Naive thymus-derived CD4-positive, alpha-beta T cell (primary cell): ENCODE data around the gene TSN. TPM values are rescaled to one million over a fixed set of nuclear protein-coding genes. Genes with fewer than 3 reads are reported as not detected.
"Not testable (repeated sequence)": the region's sequence is repeated elsewhere in the genome, so short reads cannot be mapped to it uniquely, and the experiment has no call there.

ENCODE experiments used
- ATAC-seq: fragments of 150-1000 bp; cut with Tn5 transposase; 2 replicates; pipeline ENCODE4 v1.10.0; 2021; ENCODE audit warnings: mild to moderate bottlenecking, moderate library complexity
- CTCF ChIA-PET: fragments of 350-600 bp; sonication (Branson Sonifier 250); formaldehyde crosslinking; loops from one replicate; lab custom pipeline; 2021; ENCODE audit warnings: antibody characterized with exemption; lab: Charles Lee
- POLR2A ChIA-PET: fragments of 350-600 bp; sonication (Branson Sonifier 250); formaldehyde crosslinking; loops from one replicate; lab custom pipeline; 2021; ENCODE audit warnings: antibody characterized with exemption, inconsistent platforms; lab: Charles Lee
- DNase-seq, 9 donors: peaks; one replicate each; pipeline versions ENCODE4 v3.0.0 to v3.0.0-alpha.2; 2020 to 2022; ENCODE audit warnings: mixed read lengths in 1 of 9
- H3K27ac ChIP-seq: one replicate; pipeline ENCODE4 v1.7.0; 2013; ENCODE audit warnings: mild to moderate bottlenecking, low read depth, low read length, moderate library complexity
- H3K27me3 ChIP-seq, 2 donors: one replicate each; pipeline ENCODE4 v1.7.0; 2013; ENCODE audit warnings: low read length in 2 of 2, mild to moderate bottlenecking in 2 of 2, moderate library complexity in 2 of 2; ENCODE audit not compliant: control insufficient read depth in 2 of 2, insufficient read depth in 2 of 2
- H3K36me3 ChIP-seq, 3 experiments: 1 replicate in 2 of 3; 2 replicates in 1 of 3; pipeline ENCODE4 v1.7.0; 2013; ENCODE audit warnings: low read length in 3 of 3, mild to moderate bottlenecking in 3 of 3, moderate library complexity in 1 of 3; ENCODE audit not compliant: insufficient read depth in 3 of 3, control insufficient read depth in 2 of 3
- H3K4me1 ChIP-seq, 2 donors: one replicate each; pipeline ENCODE4 v1.7.0; 2013; ENCODE audit warnings: low read length in 2 of 2, mild to moderate bottlenecking in 2 of 2, moderate library complexity in 1 of 2; ENCODE audit not compliant: control insufficient read depth in 2 of 2, insufficient read depth in 2 of 2
- H3K4me3 ChIP-seq: 2 replicates; pipeline ENCODE4 v1.7.0; 2013; ENCODE audit warnings: mild to moderate bottlenecking, low read length
- H3K9me3 ChIP-seq, 3 experiments: 1 replicate in 2 of 3; 2 replicates in 1 of 3; pipeline ENCODE4 v1.7.0; 2013; ENCODE audit warnings: low read length in 3 of 3; ENCODE audit not compliant: control insufficient read depth in 2 of 3
- H3K27ac Mint-ChIP-seq, 9 donors: one replicate each; pipeline ENCODE4 v1.8.0; 2020 to 2022; ENCODE audit warnings: mixed read lengths in 9 of 9, mild to moderate bottlenecking in 8 of 9, moderate library complexity in 5 of 9, inconsistent platforms in 2 of 9
- H3K27me3 Mint-ChIP-seq, 5 donors: one replicate each; pipeline ENCODE4 v1.8.0; 2021 to 2022; ENCODE audit warnings: mixed read lengths in 5 of 5, mild to moderate bottlenecking in 1 of 5
- H3K36me3 Mint-ChIP-seq, 5 donors: one replicate each; pipeline ENCODE4 v1.8.0; 2020 to 2022; ENCODE audit warnings: mixed read lengths in 5 of 5, mild to moderate bottlenecking in 3 of 5, inconsistent platforms in 1 of 5
- H3K4me1 Mint-ChIP-seq, 7 donors: one replicate each; pipeline ENCODE4 v1.8.0; 2020 to 2022; ENCODE audit warnings: mixed read lengths in 7 of 7, mild to moderate bottlenecking in 3 of 7, inconsistent platforms in 1 of 7
- H3K4me3 Mint-ChIP-seq, 10 donors: one replicate each; pipeline ENCODE4 v1.8.0; 2020 to 2022; ENCODE audit warnings: mild to moderate bottlenecking in 10 of 10, mixed read lengths in 10 of 10, moderate library complexity in 6 of 10, inconsistent platforms in 2 of 10
- H3K9me3 Mint-ChIP-seq, 11 donors: one replicate each; pipeline ENCODE4 v1.8.0; 2020 to 2022; ENCODE audit warnings: mixed read lengths in 11 of 11, mild to moderate bottlenecking in 4 of 11, inconsistent platforms in 1 of 11, moderate library complexity in 1 of 11
- intact Hi-C, 2 donors: fragments of 100-400 bp; cut with micrococcal nuclease; formaldehyde crosslinking; loops; one replicate each; pipeline ENCODE4 v1.15.1; 2023
- polyA plus RNA-seq, 2 donors: library from polyadenylated mRNA; unstranded; fragments of 300-500 nt; fragmentation: Illumina TruSeq; gene quantifications; one replicate each; pipeline ENCODE4 v1.2.3, GENCODE V29; 2021
- total RNA-seq, 6 experiments: library from RNA in 5 of 6; stranded (reverse) in 5 of 6; gene quantifications; 1 replicate in 5 of 6; 2 replicates in 1 of 6; pipeline ENCODE4 v1.2.3 and lab custom pipeline; 2021 to 2026

TSN gene
- total and polyA plus RNA-seq, 7 experiments from 2014 or later, result 35.8 to 87.2 (median 62.8) TPM

DNA sequence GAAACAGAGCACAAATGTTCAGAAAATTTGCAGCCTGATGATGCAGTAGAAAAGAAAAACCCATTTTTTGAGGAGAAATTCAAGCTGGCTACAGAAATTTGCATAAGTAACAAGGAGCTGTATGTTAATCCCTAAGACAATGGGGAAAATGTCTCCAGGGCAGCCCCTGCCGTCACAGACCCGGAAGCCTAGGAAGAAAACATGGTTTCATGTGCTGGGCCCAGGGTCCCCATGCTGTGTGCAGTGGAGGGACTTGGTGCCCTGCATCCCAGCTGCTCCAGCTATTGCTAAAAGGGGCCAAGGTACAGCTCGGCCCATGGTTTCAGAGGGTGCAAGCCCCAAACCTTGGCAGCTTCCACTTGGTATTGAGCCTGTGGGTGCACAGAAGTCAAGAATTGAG is 57.6 kb downstream of the TSN start:
- CTCF ChIA-PET, H3K4me3 Mint-ChIP-seq, POLR2A ChIA-PET, H3K9me3 Mint-ChIP-seq, H3K27me3 ChIP-seq, H3K27ac Mint-ChIP-seq, DNase-seq, H3K4me1 ChIP-seq, H3K27ac ChIP-seq, H3K4me3 ChIP-seq, intact Hi-C loops, H3K36me3 ChIP-seq, H3K36me3 Mint-ChIP-seq, H3K9me3 ChIP-seq, ATAC-seq, H3K4me1 Mint-ChIP-seq: not testable (repeated sequence)
- peaks cover 0 to 10% (median 4%) of the 10 kb centered on the region in 5 donors for H3K27me3 Mint-ChIP-seq

DNA sequence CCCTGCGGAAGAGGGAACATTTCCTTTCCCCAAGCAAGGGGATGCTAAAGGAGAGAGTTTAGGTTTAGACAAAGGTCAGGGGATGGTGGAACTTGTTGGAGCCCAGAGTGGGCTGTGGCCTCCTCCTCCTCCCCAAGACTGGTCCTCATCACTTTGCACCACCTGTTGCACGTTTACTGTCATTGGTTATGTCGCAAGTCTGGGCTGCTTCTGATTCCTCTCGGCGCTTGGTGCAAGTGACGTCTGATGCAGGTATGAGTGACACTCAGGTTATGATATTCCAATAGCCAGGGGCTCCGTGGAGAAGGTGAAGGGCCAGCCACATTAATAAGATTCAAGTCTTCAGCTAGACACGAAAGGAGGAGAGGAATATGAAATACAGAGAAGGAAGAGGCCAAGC is 59.8 kb downstream of the TSN start:
- CTCF ChIA-PET, result no interaction called here
- intact Hi-C loops, result no loop called here
- ATAC-seq (no peak), DNase-seq (no peak)
- Mint-ChIP-seq H3K4me3 (no peak overlapping the region), H3K4me1 (peaks cover 0 to 3% (median 0%) of the 10 kb centered on the region in 7 donors), H3K36me3 (no peaks in the 10 kb centered on the region), H3K9me3 (no peaks in the 10 kb centered on the region), H3K27ac (peak overlapping the region in 1 of 9 donors; percentile 68), H3K27me3 (peaks cover 0 to 14% (median 7%) of the 10 kb centered on the region in 5 donors)
- Histone ChIP-seq H3K9me3 (no peaks in the 10 kb centered on the region), H3K4me3 (no peak overlapping the region), H3K27ac (no peak overlapping the region), H3K27me3 (no peaks in the 10 kb centered on the region), H3K4me1 (no peaks in the 10 kb centered on the region), H3K36me3 (no peaks in the 10 kb centered on the region)
- POLR2A ChIA-PET, result no interaction called here

DNA sequence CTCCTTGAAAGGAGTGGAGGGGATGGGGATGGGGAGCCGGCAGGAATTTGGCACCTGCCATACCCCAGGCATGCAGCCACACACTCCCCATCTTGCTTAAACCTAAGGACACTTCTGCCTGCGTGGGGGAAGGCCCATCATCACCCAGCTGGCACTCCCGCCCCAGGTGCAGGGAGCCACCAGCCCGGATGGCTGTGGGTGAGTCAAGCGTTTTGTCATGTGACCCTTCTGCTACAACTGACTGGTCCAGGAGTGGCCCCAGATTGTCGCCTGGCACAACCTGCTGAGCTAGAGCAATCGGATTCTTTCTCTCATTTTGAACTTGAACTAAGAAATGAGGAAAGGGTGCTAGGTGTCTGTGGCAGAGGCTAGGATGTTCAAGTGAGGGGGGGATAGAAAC is 61.3 kb downstream of the TSN start:
- ATAC-seq (no peak), DNase-seq (no peak)
- Histone ChIP-seq H3K36me3 (no peaks in the 10 kb centered on the region), H3K27ac (no peak overlapping the region), H3K27me3 (no peaks in the 10 kb centered on the region), H3K9me3 (no peaks in the 10 kb centered on the region), H3K4me1 (no peaks in the 10 kb centered on the region), H3K4me3 (no peak overlapping the region)
- Mint-ChIP-seq H3K27me3 (peaks cover 0 to 22% (median 7%) of the 10 kb centered on the region in 5 donors), H3K4me1 (no peaks in the 10 kb centered on the region), H3K4me3 (no peak overlapping the region), H3K36me3 (no peaks in the 10 kb centered on the region), H3K27ac (no peak overlapping the region), H3K9me3 (no peaks in the 10 kb centered on the region)
- ChIA-PET CTCF (no interaction called here), POLR2A (no interaction called here)
- intact Hi-C loops, result no loop called here

DNA sequence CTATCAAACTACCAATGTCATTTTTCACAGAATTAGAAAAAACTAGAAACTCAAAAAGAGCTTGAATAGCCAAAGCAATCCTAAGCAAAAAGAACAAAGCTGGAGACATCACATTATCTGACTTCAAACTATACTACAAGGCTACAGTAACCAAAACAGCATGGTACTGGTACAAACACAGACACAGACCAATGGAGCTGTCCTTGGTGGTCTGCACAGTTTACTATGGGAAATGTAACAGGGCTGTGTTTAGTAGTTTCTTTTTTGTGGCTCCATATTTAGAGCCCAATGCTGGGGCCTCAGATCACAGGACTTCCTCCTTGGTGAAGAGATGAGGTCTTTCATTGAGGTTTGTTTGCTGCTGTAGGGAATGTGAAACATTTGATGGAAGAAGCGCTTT is 61.9 kb downstream of the TSN start:
- H3K4me1 ChIP-seq, H3K4me1 Mint-ChIP-seq, H3K4me3 ChIP-seq, DNase-seq, H3K9me3 Mint-ChIP-seq, H3K27ac ChIP-seq, H3K27me3 ChIP-seq, intact Hi-C loops, POLR2A ChIA-PET, H3K36me3 ChIP-seq, CTCF ChIA-PET, H3K36me3 Mint-ChIP-seq, H3K4me3 Mint-ChIP-seq, ATAC-seq, H3K9me3 ChIP-seq: not testable (repeated sequence)
- H3K27ac Mint-ChIP-seq, result peak overlapping the region in 1 of 9 donors; percentile 6
- peaks cover 0 to 22% (median 7%) of the 10 kb centered on the region in 5 donors for H3K27me3 Mint-ChIP-seq

Other genes starting within 250 kb of the TSN start
- gene RNU4ATAC, start 224.8 kb upstream of the TSN start, total RNA-seq, result not detected
- not detected for gene RNU4ATAC, start 224.8 kb upstream of the TSN start, polyA plus RNA-seq
- gene CLASP1, start 106.2 kb upstream of the TSN start, total RNA-seq, result 10 to 100 TPM; 58.8 to 76.3 (median 62.7) TPM
- 10 to 100 TPM; 13.8 to 16.1 TPM for gene CLASP1, start 106.2 kb upstream of the TSN start, polyA plus RNA-seq
- gene NIFK, start 18.8 kb upstream of the TSN start, total RNA-seq, result 10 to 100 TPM; 35.3 to 88.1 (median 71.9) TPM
- gene NIFK, start 18.8 kb upstream of the TSN start, polyA plus RNA-seq, result 10 to 100 TPM; 75.5 to 75.8 TPM